GM23338 (cell line): Measurements from ENCODE around the gene CREB1. TPM values are rescaled to one million over a fixed set of nuclear protein-coding genes. Genes with fewer than 3 reads are reported as not detected.

ENCODE experiments used
- ATAC-seq: fragments of 200-7000 bp; cut with Tn5 transposase; 3 replicates; pipeline ENCODE4 v1.9.1; 2020
- DNase-seq: peaks from one replicate; pipeline ENCODE4 v3.0.0-alpha.2; 2015; ENCODE audit warnings: low spot score
- H2AFZ ChIP-seq: fragments of 200-600 bp; sonication (generic); 2 replicates; pipeline ENCODE4 v1.8.0; 2016; ENCODE audit warnings: antibody characterized with exemption, mild to moderate bottlenecking, moderate library complexity
- H3F3A ChIP-seq: fragments of 200-600 bp; sonication (generic); replicated peaks from 2 replicates; pipeline ENCODE4 v1.8.0; 2017; ENCODE audit warnings: antibody characterized with exemption, mixed run types, low read depth
- H3K27ac ChIP-seq: fragments of 200-600 bp; sonication (generic); 2 replicates; pipeline ENCODE4 v1.6.1; 2016; ENCODE audit warnings: low read depth
- H3K27me3 ChIP-seq: fragments of 200-600 bp; sonication (generic); 2 replicates; pipeline ENCODE4 v1.8.0; 2016; ENCODE audit warnings: mild to moderate bottlenecking, mixed run types, moderate library complexity; ENCODE audit not compliant: insufficient read depth
- H3K36me3 ChIP-seq: fragments of 200-600 bp; sonication (generic); 2 replicates; pipeline ENCODE4 v1.8.0; 2016; ENCODE audit warnings: mild to moderate bottlenecking; ENCODE audit not compliant: insufficient read depth
- H3K4me1 ChIP-seq: fragments of 200-600 bp; sonication (generic); 2 replicates; pipeline ENCODE4 v1.8.0; 2016; ENCODE audit warnings: mild to moderate bottlenecking, moderate library complexity; ENCODE audit not compliant: insufficient read depth
- H3K4me2 ChIP-seq: fragments of 200-600 bp; sonication (generic); 2 replicates; pipeline ENCODE4 v1.7.1; 2017; ENCODE audit warnings: mixed run types
- H3K4me3 ChIP-seq: fragments of 200-600 bp; sonication (generic); 2 replicates; pipeline ENCODE4 v1.6.1; 2016; ENCODE audit warnings: mixed run types
- H3K79me2 ChIP-seq: fragments of 200-600 bp; sonication (generic); replicated peaks from 2 replicates; pipeline ENCODE4 v1.8.0; 2017; ENCODE audit warnings: mild to moderate bottlenecking; ENCODE audit not compliant: insufficient read depth
- H3K9me2 ChIP-seq: fragments of 200-600 bp; sonication (generic); 2 replicates; pipeline ENCODE4 v1.8.0; 2017; ENCODE audit not compliant: insufficient read depth
- H4K20me1 ChIP-seq: fragments of 200-600 bp; sonication (generic); replicated peaks from 2 replicates; pipeline ENCODE4 v1.8.0; 2017; ENCODE audit warnings: mild to moderate bottlenecking; ENCODE audit not compliant: insufficient read depth
- H3K27ac Mint-ChIP-seq: 2 replicates; pipeline ENCODE4 v1.8.0; 2020; ENCODE audit warnings: inconsistent platforms, mild to moderate bottlenecking, moderate library complexity, mixed read lengths
- H3K27me3 Mint-ChIP-seq: 3 replicates; pipeline ENCODE4 v1.8.0; 2022; ENCODE audit warnings: low read depth, mild to moderate bottlenecking, moderate library complexity, mixed read lengths, inconsistent platforms; ENCODE audit not compliant: insufficient read depth, poor library complexity
- H3K36me3 Mint-ChIP-seq: 3 replicates; pipeline ENCODE4 v1.8.0; 2021; ENCODE audit warnings: low read depth, mild to moderate bottlenecking, inconsistent platforms, moderate library complexity, mixed read lengths
- H3K4me1 Mint-ChIP-seq: 3 replicates; pipeline ENCODE4 v1.8.0; 2020; ENCODE audit warnings: mild to moderate bottlenecking, inconsistent platforms, mixed read lengths
- H3K4me3 Mint-ChIP-seq: 3 replicates; pipeline ENCODE4 v1.8.0; 2021; ENCODE audit warnings: moderate library complexity, mild to moderate bottlenecking, inconsistent platforms, mixed read lengths
- H3K9me3 Mint-ChIP-seq: 3 replicates; pipeline ENCODE4 v1.8.0; 2020; ENCODE audit warnings: moderate library complexity, mild to moderate bottlenecking, inconsistent platforms, mixed read lengths
- CREB1 ChIP-seq: fragments of 250-450 bp; sonication (Bioruptor Pico); IDR thresholded peaks from 2 replicates; pipeline ENCODE4 v1.5.0; 2020; ENCODE audit warnings: low read depth, mild to moderate bottlenecking, moderate library complexity
- ETS1 ChIP-seq: IDR thresholded peaks from 2 replicates; pipeline ENCODE4 v1.6.1; 2016; ENCODE audit warnings: antibody characterized with exemption
- EZH2 ChIP-seq: fragments of 200-600 bp; sonication (generic); IDR thresholded peaks from one replicate; pipeline ENCODE4 v1.8.0; 2017; ENCODE audit warnings: antibody characterized with exemption, mild to moderate bottlenecking, low read depth; ENCODE audit not compliant: unreplicated experiment
- EZH2phosphoT487 ChIP-seq: fragments of 200-600 bp; sonication (generic); IDR thresholded peaks from one replicate; pipeline ENCODE4 v1.8.1; 2018; ENCODE audit warnings: antibody characterized with exemption; ENCODE audit not compliant: unreplicated experiment
- JUNB ChIP-seq: IDR thresholded peaks from one replicate; pipeline ENCODE4 v1.6.1; 2016; ENCODE audit warnings: antibody characterized with exemption; ENCODE audit not compliant: unreplicated experiment
- NANOG ChIP-seq: IDR thresholded peaks from 2 replicates; pipeline ENCODE4 v1.6.1; 2016; ENCODE audit warnings: antibody characterized with exemption, borderline replicate concordance
- POLR2AphosphoS5 ChIP-seq: IDR thresholded peaks from 2 replicates; pipeline ENCODE4 v1.6.1; 2016; ENCODE audit warnings: antibody characterized with exemption, low read depth
- REST ChIP-seq: IDR thresholded peaks from one replicate; pipeline ENCODE4 v1.6.1; 2018; ENCODE audit warnings: antibody characterized with exemption; ENCODE audit not compliant: unreplicated experiment
- STAT1 ChIP-seq: IDR thresholded peaks from one replicate; pipeline ENCODE4 v1.6.1; 2016; ENCODE audit warnings: antibody characterized with exemption; ENCODE audit not compliant: unreplicated experiment
- ZNF114 ChIP-seq: fragments of 250-450 bp; sonication (Bioruptor Pico); IDR thresholded peaks from 2 replicates; pipeline ENCODE4 v1.5.0; 2020; ENCODE audit warnings: mild to moderate bottlenecking, moderate library complexity
- ZNF331 ChIP-seq: fragments of 250-450 bp; sonication (Bioruptor Pico); IDR thresholded peaks from 2 replicates; pipeline ENCODE4 v1.5.0; 2020; ENCODE audit warnings: low read depth, mild to moderate bottlenecking, moderate library complexity
- ZNF462 ChIP-seq: fragments of 250-450 bp; sonication (Bioruptor Pico); IDR thresholded peaks from 2 replicates; pipeline ENCODE4 v1.5.0; 2020; ENCODE audit warnings: mild to moderate bottlenecking, moderate library complexity
- polyA plus RNA-seq: library from polyadenylated mRNA; unstranded; fragments of >200 nt; fragmentation: Nextera tagmentation; extraction: Ambion mirVana; gene quantifications from 2 replicates; pipeline ENCODE4 v1.2.1, GENCODE V29; 2016
- total RNA-seq: library from RNA; depleted of rRNA; stranded (reverse); fragments of >200 nt; shearing (Covaris generic); gene quantifications from 2 replicates; pipeline ENCODE4 v1.2.3, GENCODE V29; 2014
- TF ChIP-seq, protein P1 (sequence below), 2 experiments: fragments of 200-600 bp in 1 of 2; sonication (generic) in 1 of 2; conservative IDR thresholded peaks; 2 replicates each; pipeline versions ENCODE4 v1.5.1 to v1.6.1; 2016 to 2017; ENCODE audit warnings: antibody characterized with exemption in 2 of 2, low read depth in 2 of 2, mild to moderate bottlenecking in 2 of 2, moderate library complexity in 1 of 2

CREB1 gene
- total and polyA plus RNA-seq, 2 experiments from 2014 or later = 40.3 to 104 TPM

DNA sequence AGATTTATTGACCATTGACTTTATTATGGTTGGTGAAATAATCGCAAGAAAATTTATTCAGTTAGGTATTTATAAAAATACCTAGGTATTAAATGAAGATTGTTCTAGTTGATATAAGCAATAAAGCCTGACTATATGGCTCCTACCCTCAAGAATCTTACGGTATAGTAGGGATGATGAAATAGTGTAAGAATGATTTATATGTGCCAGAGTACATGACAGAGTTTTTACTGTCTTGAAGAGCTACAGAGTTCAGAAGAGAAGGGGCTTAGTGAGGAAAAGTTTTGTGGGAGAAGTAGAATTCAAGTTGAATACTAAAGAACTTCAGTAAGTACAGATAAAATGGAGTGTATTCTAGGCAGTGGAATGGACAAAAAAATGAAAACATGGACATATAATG lies 9.7 kb downstream of the CREB1 start:
- Histone ChIP-seq H3K36me3 (no peaks in the 10 kb centered on the region), H3K4me1 (peaks cover 19% of the 10 kb centered on the region; the same call in 1 of the 2 replicates), H3K27me3 (no peaks in the 10 kb centered on the region), H3K4me2 (no peak overlapping the region), H3K4me3 (no peak overlapping the region), H3K9me2 (no peaks in the 10 kb centered on the region), H3K27ac (0 out of 2 replicates have a peak overlapping the region, but pooled peaks have one; percentile 6), H3K79me2 (peaks cover 100% of the 10 kb centered on the region), H3F3A (no peaks in the 10 kb centered on the region), H2AFZ (no peak overlapping the region), H4K20me1 (peaks cover 39% of the 10 kb centered on the region)
- TF ChIP-seq STAT1 (no peak), CREB1 (CRISPR knock-in tag) (no peak), REST (no peak), ZNF114 (CRISPR knock-in tag) (no peak), EZH2phosphoT487 (no peak), ZNF331 (CRISPR knock-in tag) (no peak), EZH2 (no peak), ZNF462 (CRISPR knock-in tag) (no peak), NANOG (no peak), ETS1 (no peak), POLR2AphosphoS5 (no peak), JUNB (no peak)
- TF ChIP-seq, protein P1, sequence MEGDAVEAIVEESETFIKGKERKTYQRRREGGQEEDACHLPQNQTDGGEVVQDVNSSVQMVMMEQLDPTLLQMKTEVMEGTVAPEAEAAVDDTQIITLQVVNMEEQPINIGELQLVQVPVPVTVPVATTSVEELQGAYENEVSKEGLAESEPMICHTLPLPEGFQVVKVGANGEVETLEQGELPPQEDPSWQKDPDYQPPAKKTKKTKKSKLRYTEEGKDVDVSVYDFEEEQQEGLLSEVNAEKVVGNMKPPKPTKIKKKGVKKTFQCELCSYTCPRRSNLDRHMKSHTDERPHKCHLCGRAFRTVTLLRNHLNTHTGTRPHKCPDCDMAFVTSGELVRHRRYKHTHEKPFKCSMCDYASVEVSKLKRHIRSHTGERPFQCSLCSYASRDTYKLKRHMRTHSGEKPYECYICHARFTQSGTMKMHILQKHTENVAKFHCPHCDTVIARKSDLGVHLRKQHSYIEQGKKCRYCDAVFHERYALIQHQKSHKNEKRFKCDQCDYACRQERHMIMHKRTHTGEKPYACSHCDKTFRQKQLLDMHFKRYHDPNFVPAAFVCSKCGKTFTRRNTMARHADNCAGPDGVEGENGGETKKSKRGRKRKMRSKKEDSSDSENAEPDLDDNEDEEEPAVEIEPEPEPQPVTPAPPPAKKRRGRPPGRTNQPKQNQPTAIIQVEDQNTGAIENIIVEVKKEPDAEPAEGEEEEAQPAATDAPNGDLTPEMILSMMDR (conservative IDR thresholded peaks at IDR 0.05; ENCODE audit: low read depth in 2 of 2) = no peak
- ATAC-seq (no peak), DNase-seq (no peak)
- Mint-ChIP-seq H3K36me3 (peaks cover 15% of the 10 kb centered on the region), H3K4me3 (no peak overlapping the region), H3K4me1 (peaks cover 34% of the 10 kb centered on the region), H3K9me3 (no peaks in the 10 kb centered on the region), H3K27me3 (peaks cover 1% of the 10 kb centered on the region), H3K27ac (no peak overlapping the region; the same call in 1 of the 2 replicates)
